HL-60/S4 treated with retinoic acid at 250 ng/mL for 4 days and 3 days (cell line): Measurements from ENCODE around the gene NET1.

Experiments
- in situ Hi-C: fragments of 300-500 bp; cut with MboI; formaldehyde crosslinking; loops from 2 replicates; pipeline ENCODE4 v1.7.0; 2022; ENCODE audit warnings: low sequenced_read_pairs

Gene NET1

GRCh38 chr10:5412277-5412941, at the start of gene NET1:
NET1 (plus strand) TSS chr10:5412557; CDS start chr10:5412693, 136 bp downstream.
- in situ Hi-C loops: no loop called here

- in situ Hi-C loops: no loop called here
Observed at GRCh38 chr10:5362873-5363272, 49.5 kb upstream of the NET1 start.

- in situ Hi-C loops: no loop called here
Observed at GRCh38 chr10:5364374-5364773, 48.0 kb upstream of the NET1 start.

- in situ Hi-C loops: no loop called here
Observed at GRCh38 chr10:5364890-5365338, 47.4 kb upstream of the NET1 start, which contains the start of gene UCN3. UCN3 (plus strand) TSS chr10:5364966; CDS start chr10:5373721, 8,755 bp downstream.

- in situ Hi-C loops: no loop called here
Observed at GRCh38 chr10:5365928-5366327, 46.4 kb upstream of the NET1 start.

GRCh38 chr10:5369362-5370158, 42.8 kb upstream of the NET1 start:
- in situ Hi-C loops: no loop called here

GRCh38 chr10:5370493-5371352, 41.6 kb upstream of the NET1 start:
- in situ Hi-C loops: no loop called here

- in situ Hi-C loops: no loop called here
Observed at GRCh38 chr10:5373307-5373706, 39.0 kb upstream of the NET1 start.

- in situ Hi-C loops: no loop called here
Observed at GRCh38 chr10:5373891-5374611, 38.3 kb upstream of the NET1 start.

- in situ Hi-C loops: loop anchor here (25.0 kb wide), 1 partner anchor 539 kb away; the partner anchor contains the start of gene AKR1E2
Observed at GRCh38 chr10:5376450-5376849, 35.9 kb upstream of the NET1 start.

GRCh38 chr10:5379202-5379601, 33.2 kb upstream of the NET1 start:
- in situ Hi-C loops: loop anchor here (25.0 kb wide), 1 partner anchor 542 kb away; the partner anchor contains the start of gene AKR1E2

GRCh38 chr10:5380395-5380794, 32.0 kb upstream of the NET1 start:
- in situ Hi-C loops: loop anchor here (25.0 kb wide), 1 partner anchor 543 kb away; the partner anchor contains the start of gene AKR1E2

GRCh38 chr10:5381187-5381586, 31.2 kb upstream of the NET1 start:
- in situ Hi-C loops: loop anchor here (25.0 kb wide), 1 partner anchor 544 kb away; the partner anchor contains the start of gene AKR1E2

GRCh38 chr10:5385224-5385623, 27.1 kb upstream of the NET1 start:
- in situ Hi-C loops: loop anchor here (25.0 kb wide), 1 partner anchor 548 kb away; the partner anchor contains the start of gene AKR1E2

- in situ Hi-C loops: loop anchor here (25.0 kb wide), 1 partner anchor 550 kb away; the partner anchor contains the start of gene AKR1E2
Observed at GRCh38 chr10:5387169-5387568, 25.2 kb upstream of the NET1 start.

GRCh38 chr10:5390607-5391205, 21.7 kb upstream of the NET1 start:
- in situ Hi-C loops: loop anchor here (25.0 kb wide), 1 partner anchor 553 kb away; the partner anchor contains the start of gene AKR1E2

GRCh38 chr10:5391790-5392189, 20.6 kb upstream of the NET1 start:
- in situ Hi-C loops: loop anchor here (25.0 kb wide), 1 partner anchor 554 kb away; the partner anchor contains the start of gene AKR1E2

- in situ Hi-C loops: loop anchor here (25.0 kb wide), 1 partner anchor 556 kb away; the partner anchor contains the start of gene AKR1E2
Observed at GRCh38 chr10:5393529-5393928, 18.8 kb upstream of the NET1 start.

GRCh38 chr10:5395168-5395567, 17.2 kb upstream of the NET1 start:
- in situ Hi-C loops: loop anchor here (25.0 kb wide), 1 partner anchor 558 kb away; the partner anchor contains the start of gene AKR1E2
